ENCODE data around the gene ZBTB7B.

GRCh38 chr1:154958036-154958435, 44.6 kb upstream of the ZBTB7B start:
- no peak for TF ChIP-seq CTCF (conservative IDR thresholded peaks at IDR 0.05)
- no peak for TF ChIP-seq EZH2 (IDR thresholded peaks at IDR 0.05; ENCODE audit: low read depth)

All from PC-9 (cell line).